Stimulated activated CD4-positive, alpha-beta T cell treated with anti-CD3 and anti-CD28 coated beads, Interleukin-4, amount 100 ng/mL, for 24 hours (primary cell): ENCODE data around the gene PITX3.
A peak's percentile ranks its signal among the peaks of the same experiment; 100 is the strongest.
"Not testable (repeated sequence)": the region's sequence is repeated elsewhere in the genome, so short reads cannot be mapped to it uniquely, and the experiment has no call there.

Experiments
- DNase-seq: peaks from one replicate; pipeline ENCODE4 v3.0.0-alpha.2; 2020

The PITX3 gene

GRCh38 chr10:102254426-102254825 lies 13.1 kb upstream of the PITX3 start:
- no peak for DNase-seq

GRCh38 chr10:102252508-102252907 lies 11.2 kb upstream of the PITX3 start:
- not testable (repeated sequence) for DNase-seq

- DNase-seq = no peak
These were observed 6.4 kb upstream of the PITX3 start for GRCh38 chr10:102247734-102248133.

GRCh38 chr10:102246261-102246660 lies 4.9 kb upstream of the PITX3 start:
- DNase-seq = no peak

- DNase-seq = no peak
These were observed 4.6 kb upstream of the PITX3 start for GRCh38 chr10:102245932-102246251.

GRCh38 chr10:102245082-102245931 lies 4.0 kb upstream of the PITX3 start, which contains the start of gene GBF1:
TSS of gene GBF1 (plus strand) at chr10:102245532. CDS start at chr10:102258939, 13,407 bp downstream.
- DNase-seq = peak; percentile 90

GRCh38 chr10:102243309-102243708 lies 2.0 kb upstream of the PITX3 start:
- no peak for DNase-seq

- DNase-seq = no peak
These were observed 790 bp upstream of the PITX3 start for GRCh38 chr10:102242118-102242485.

GRCh38 chr10:102241032-102241443 lies 274 bp downstream of the PITX3 start:
- DNase-seq = no peak

- no peak for DNase-seq
These were observed 763 bp downstream of the PITX3 start for GRCh38 chr10:102240467-102241031.

- no peak for DNase-seq
These were observed 3.5 kb downstream of the PITX3 start for GRCh38 chr10:102237711-102238252.

- no peak for DNase-seq
These were observed 5.3 kb downstream of the PITX3 start for GRCh38 chr10:102236006-102236405.

GRCh38 chr10:102235598-102235920 lies 5.8 kb downstream of the PITX3 start:
- DNase-seq = no peak

GRCh38 chr10:102234888-102235597 lies 6.3 kb downstream of the PITX3 start:
- DNase-seq = no peak

- no peak for DNase-seq
These were observed 7.3 kb downstream of the PITX3 start for GRCh38 chr10:102233997-102234396.

- DNase-seq = peak; percentile 76
These were observed 9.7 kb downstream of the PITX3 start for GRCh38 chr10:102231357-102232318.

- DNase-seq = peak; percentile 37
These were observed 10.4 kb downstream of the PITX3 start for GRCh38 chr10:102230861-102231356.

- DNase-seq = peak; percentile 29
These were observed 10.9 kb downstream of the PITX3 start for GRCh38 chr10:102230264-102230860.

- peak; percentile 89 for DNase-seq
These were observed 11.5 kb downstream of the PITX3 start for GRCh38 chr10:102229810-102230263.

- no peak for DNase-seq
These were observed 14.3 kb downstream of the PITX3 start for GRCh38 chr10:102227050-102227449.

GRCh38 chr10:102226542-102226870 lies 14.8 kb downstream of the PITX3 start:
- DNase-seq = no peak
